Body of pancreas (tissue), 4 donors: ENCODE measurements around the gene SNAPC3.

Source experiments
- POLR2A ChIP-seq, 3 donors: fragments of 450-650 bp; IDR thresholded peaks; one replicate each; pipeline ENCODE4 v1.6.1; 2016; ENCODE audit warnings: antibody characterized with exemption in 3 of 3, mild to moderate bottlenecking in 2 of 3
- TF ChIP-seq, protein P1 (sequence below), 7 experiments: fragments of 450-650 bp in 4 of 7; fragments of 200-600 bp in 3 of 7; sonication (generic) in 3 of 7; IDR thresholded peaks; one replicate each; pipeline ENCODE4 v1.5.1; 2016 to 2019; ENCODE audit warnings: antibody characterized with exemption in 7 of 7

DNA sequence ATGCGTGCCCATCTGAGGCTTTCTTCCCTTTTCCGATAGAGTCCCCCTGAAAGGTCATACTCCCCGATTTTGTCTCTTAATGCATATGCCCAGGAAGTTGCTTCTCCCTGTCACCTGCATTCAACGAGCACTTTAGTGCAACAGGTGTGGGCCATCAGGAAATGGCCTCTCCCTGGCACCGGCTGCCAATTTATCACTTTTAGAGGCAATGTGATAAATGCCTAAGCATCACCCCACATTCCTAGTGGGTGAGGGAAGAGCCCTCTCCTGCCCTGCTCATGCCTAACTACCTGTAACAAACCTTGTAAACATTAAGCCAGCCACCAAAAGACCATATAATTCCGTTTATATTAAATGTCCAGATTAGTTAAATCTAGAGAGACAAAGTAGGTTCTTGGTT lies 1.1 kb upstream of the SNAPC3 start:
- TF ChIP-seq, protein P1, sequence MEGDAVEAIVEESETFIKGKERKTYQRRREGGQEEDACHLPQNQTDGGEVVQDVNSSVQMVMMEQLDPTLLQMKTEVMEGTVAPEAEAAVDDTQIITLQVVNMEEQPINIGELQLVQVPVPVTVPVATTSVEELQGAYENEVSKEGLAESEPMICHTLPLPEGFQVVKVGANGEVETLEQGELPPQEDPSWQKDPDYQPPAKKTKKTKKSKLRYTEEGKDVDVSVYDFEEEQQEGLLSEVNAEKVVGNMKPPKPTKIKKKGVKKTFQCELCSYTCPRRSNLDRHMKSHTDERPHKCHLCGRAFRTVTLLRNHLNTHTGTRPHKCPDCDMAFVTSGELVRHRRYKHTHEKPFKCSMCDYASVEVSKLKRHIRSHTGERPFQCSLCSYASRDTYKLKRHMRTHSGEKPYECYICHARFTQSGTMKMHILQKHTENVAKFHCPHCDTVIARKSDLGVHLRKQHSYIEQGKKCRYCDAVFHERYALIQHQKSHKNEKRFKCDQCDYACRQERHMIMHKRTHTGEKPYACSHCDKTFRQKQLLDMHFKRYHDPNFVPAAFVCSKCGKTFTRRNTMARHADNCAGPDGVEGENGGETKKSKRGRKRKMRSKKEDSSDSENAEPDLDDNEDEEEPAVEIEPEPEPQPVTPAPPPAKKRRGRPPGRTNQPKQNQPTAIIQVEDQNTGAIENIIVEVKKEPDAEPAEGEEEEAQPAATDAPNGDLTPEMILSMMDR (IDR thresholded peaks at IDR 0.05): no peak
- no peak for TF ChIP-seq POLR2A (IDR thresholded peaks at IDR 0.05)
